Breast epithelium (tissue), 4 donors: ENCODE measurements around the gene CTXN1. TPM values are rescaled to one million over a fixed set of nuclear protein-coding genes. Genes with fewer than 3 reads are reported as not detected.

Source experiments
- DNase-seq, 2 donors: peaks; one replicate each; pipeline ENCODE4 v3.0.0-alpha.2; 2019; ENCODE audit warnings: low spot score in 2 of 2
- H3K27ac ChIP-seq, 2 donors: fragments of 200-600 bp; sonication (generic) in 1 of 2; one replicate each; pipeline ENCODE4 v1.5.1; 2016 to 2019; ENCODE audit warnings: mild to moderate bottlenecking in 1 of 2
- H3K27me3 ChIP-seq, 2 donors: fragments of 200-600 bp; sonication (generic) in 1 of 2; one replicate each; pipeline versions ENCODE4 v1.5.1 to v1.6.0; 2017 to 2019; ENCODE audit warnings: control low read depth in 1 of 2, mild to moderate bottlenecking in 1 of 2
- H3K36me3 ChIP-seq: fragments of 200-600 bp; one replicate; pipeline ENCODE4 v1.5.1; 2019
- H3K4me1 ChIP-seq, 2 donors: fragments of 200-600 bp; sonication (generic); one replicate each; pipeline ENCODE4 v1.5.1; 2016 to 2019; ENCODE audit warnings: control low read depth in 1 of 2
- H3K4me3 ChIP-seq, 3 donors: fragments of 200-600 bp; sonication (generic); 1 replicate in 2 of 3; 2 replicates in 1 of 3; pipeline ENCODE4 v1.5.1; 2016 to 2019; ENCODE audit warnings: mild to moderate bottlenecking in 3 of 3, moderate library complexity in 2 of 3
- H3K9me3 ChIP-seq, 2 donors: fragments of 200-600 bp; sonication (generic) in 1 of 2; one replicate each; pipeline ENCODE4 v1.5.1; 2016 to 2019; ENCODE audit warnings: control low read depth in 1 of 2
- POLR2A ChIP-seq: fragments of 450-650 bp; IDR thresholded peaks from one replicate; pipeline ENCODE4 v1.6.1; 2016; ENCODE audit warnings: antibody characterized with exemption, mild to moderate bottlenecking, moderate library complexity
- POLR2AphosphoS5 ChIP-seq, 3 donors: sonication (generic); formaldehyde crosslinking; IDR thresholded peaks; one replicate each; pipeline ENCODE4 v1.6.1; 2017; ENCODE audit warnings: antibody characterized with exemption in 3 of 3
- intact Hi-C: fragments of 100-400 bp; cut with DNase I; formaldehyde crosslinking; loops from one replicate; pipeline ENCODE4 v1.15.1; 2023; ENCODE audit warnings: low total_unique reads
- total RNA-seq, 3 donors: library from RNA; depleted of rRNA; stranded (reverse); fragments of >200 nt; gene quantifications; one replicate each; pipeline ENCODE4 v1.1.0, GENCODE V29; 2016
- TF ChIP-seq, protein P1 (sequence below), 3 donors: fragments of 450-650 bp; IDR thresholded peaks; one replicate each; pipeline ENCODE4 v1.5.1; 2016 to 2017; ENCODE audit warnings: antibody characterized with exemption in 3 of 3, mild to moderate bottlenecking in 3 of 3, moderate library complexity in 3 of 3

Gene CTXN1
- total RNA-seq, 3 donors from 2014 or later: 0.32 to 9.5 (median 5.6) TPM

DNA sequence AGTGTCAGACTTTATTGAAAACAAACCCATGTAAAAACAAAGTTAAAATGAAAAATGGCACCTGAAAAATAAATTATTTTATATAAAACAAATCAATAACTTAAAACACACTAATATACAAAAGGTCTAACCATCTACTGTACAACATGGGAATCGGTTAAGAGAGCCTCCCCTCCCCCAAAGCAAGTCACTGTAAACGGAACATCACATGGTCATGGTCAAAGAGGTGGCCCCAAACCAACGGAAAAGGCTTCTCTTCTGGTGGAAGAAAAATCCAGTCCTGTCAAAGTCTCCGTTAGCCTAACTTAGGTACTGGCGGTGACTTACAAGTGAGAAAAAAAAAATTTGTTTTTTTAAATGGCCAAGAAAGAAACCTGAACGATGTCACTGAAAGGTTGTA, 33.3 kb upstream of the CTXN1 start:
- Histone ChIP-seq H3K36me3 (no peaks in the 10 kb centered on the region), H3K9me3 (no peaks in the 10 kb centered on the region), H3K4me1 (no peaks in the 10 kb centered on the region), H3K27me3 (no peaks in the 10 kb centered on the region), H3K4me3 (no peak overlapping the region), H3K27ac (no peak overlapping the region)
- no peak for DNase-seq
- TF ChIP-seq, protein P1, sequence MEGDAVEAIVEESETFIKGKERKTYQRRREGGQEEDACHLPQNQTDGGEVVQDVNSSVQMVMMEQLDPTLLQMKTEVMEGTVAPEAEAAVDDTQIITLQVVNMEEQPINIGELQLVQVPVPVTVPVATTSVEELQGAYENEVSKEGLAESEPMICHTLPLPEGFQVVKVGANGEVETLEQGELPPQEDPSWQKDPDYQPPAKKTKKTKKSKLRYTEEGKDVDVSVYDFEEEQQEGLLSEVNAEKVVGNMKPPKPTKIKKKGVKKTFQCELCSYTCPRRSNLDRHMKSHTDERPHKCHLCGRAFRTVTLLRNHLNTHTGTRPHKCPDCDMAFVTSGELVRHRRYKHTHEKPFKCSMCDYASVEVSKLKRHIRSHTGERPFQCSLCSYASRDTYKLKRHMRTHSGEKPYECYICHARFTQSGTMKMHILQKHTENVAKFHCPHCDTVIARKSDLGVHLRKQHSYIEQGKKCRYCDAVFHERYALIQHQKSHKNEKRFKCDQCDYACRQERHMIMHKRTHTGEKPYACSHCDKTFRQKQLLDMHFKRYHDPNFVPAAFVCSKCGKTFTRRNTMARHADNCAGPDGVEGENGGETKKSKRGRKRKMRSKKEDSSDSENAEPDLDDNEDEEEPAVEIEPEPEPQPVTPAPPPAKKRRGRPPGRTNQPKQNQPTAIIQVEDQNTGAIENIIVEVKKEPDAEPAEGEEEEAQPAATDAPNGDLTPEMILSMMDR (IDR thresholded peaks at IDR 0.05): no peak
- no peak for TF ChIP-seq POLR2A
- no peak for TF ChIP-seq POLR2AphosphoS5 (IDR thresholded peaks at IDR 0.05)
- intact Hi-C loops: no loop called here

DNA sequence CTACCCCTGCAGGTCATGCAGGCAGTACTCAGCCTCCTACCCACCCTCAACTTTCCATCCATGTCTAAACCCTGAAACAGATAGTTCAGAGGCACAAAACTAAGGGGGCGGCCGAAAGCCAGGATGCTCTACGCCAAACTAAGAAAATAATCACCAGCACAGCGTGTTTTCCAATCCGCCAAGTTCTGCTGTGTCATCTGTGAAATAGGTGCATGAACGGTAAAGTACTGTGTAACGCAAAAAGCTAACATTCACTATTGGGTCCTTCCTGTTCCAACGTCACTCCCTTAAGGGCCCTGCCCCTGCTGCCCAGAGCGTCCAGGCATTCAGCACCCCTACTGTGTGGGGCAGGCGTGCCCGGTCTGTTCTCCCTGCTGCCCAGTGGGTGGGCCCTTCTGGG, 29.8 kb upstream of the CTXN1 start:
- Histone ChIP-seq H3K9me3 (no peaks in the 10 kb centered on the region), H3K36me3 (no peaks in the 10 kb centered on the region), H3K27me3 (no peaks in the 10 kb centered on the region), H3K27ac (no peak overlapping the region), H3K4me1 (no peaks in the 10 kb centered on the region), H3K4me3 (no peak overlapping the region)
- TF ChIP-seq, protein P1 (IDR thresholded peaks at IDR 0.05): no peak
- DNase-seq: no peak
- intact Hi-C loops: no loop called here

DNA sequence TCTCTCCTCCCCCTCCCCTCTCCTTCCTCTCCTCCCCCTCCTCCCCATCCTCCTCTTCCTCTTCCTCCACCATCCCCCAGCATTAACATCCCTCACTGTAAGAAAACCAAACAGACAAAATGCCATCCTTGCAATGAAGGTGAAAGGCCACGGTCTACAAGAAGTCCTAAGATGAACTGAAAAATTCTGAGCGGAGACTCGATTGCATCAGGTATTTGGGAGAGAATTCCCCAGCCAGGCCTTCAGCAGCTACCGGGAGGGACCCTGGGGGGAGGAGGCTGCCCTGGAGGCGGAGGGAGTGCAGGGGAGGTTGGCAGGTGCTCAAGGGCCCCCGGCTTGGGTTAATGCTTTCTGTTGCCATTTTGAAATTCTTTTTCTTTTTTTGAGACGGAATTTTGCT, 27.6 kb upstream of the CTXN1 start:
- H3K4me1 ChIP-seq: no peaks in the 10 kb centered on the region
- intact Hi-C loops: no loop called here
- TF ChIP-seq, protein P1 (IDR thresholded peaks at IDR 0.05): no peak
- TF ChIP-seq POLR2AphosphoS5 (IDR thresholded peaks at IDR 0.05) (no peak), POLR2A (no peak)
- H3K27ac ChIP-seq: no peak overlapping the region
- no peaks in the 10 kb centered on the region for H3K36me3 ChIP-seq
- no peak overlapping the region for H3K4me3 ChIP-seq
- no peaks in the 10 kb centered on the region for H3K9me3 ChIP-seq
- DNase-seq: no peak
- H3K27me3 ChIP-seq: no peaks in the 10 kb centered on the region

DNA sequence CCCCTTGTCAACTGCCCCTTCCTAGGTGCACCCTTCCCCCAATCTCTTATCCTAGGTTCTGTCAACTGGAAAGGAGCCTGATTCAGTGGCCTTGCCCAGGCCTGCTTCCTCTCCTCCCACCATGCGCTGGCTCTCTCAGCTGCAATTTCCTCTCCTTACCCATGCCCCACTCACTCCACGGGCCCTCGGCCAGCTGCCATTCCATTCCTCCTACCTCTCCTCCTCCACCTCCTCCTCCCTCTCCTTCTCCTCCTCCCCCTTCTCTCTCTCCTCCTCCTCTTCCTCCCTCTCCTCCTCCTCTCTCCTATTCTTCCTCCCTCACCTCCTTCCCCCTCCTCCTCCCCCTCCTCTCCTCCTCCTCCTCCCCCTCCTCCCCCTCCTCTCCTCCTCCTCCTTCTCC, 27.1 kb upstream of the CTXN1 start:
- no peak for DNase-seq
- H3K36me3 ChIP-seq: no peaks in the 10 kb centered on the region
- intact Hi-C loops: no loop called here
- H3K27ac ChIP-seq: peak overlapping the region in 1 of 2 donors; percentile 26
- no peaks in the 10 kb centered on the region for H3K27me3 ChIP-seq
- TF ChIP-seq POLR2AphosphoS5 (IDR thresholded peaks at IDR 0.05) (no peak), POLR2A (no peak)
- TF ChIP-seq, protein P1 (IDR thresholded peaks at IDR 0.05): no peak
- no peaks in the 10 kb centered on the region for H3K9me3 ChIP-seq
- H3K4me1 ChIP-seq: no peaks in the 10 kb centered on the region
- no peak overlapping the region for H3K4me3 ChIP-seq

DNA sequence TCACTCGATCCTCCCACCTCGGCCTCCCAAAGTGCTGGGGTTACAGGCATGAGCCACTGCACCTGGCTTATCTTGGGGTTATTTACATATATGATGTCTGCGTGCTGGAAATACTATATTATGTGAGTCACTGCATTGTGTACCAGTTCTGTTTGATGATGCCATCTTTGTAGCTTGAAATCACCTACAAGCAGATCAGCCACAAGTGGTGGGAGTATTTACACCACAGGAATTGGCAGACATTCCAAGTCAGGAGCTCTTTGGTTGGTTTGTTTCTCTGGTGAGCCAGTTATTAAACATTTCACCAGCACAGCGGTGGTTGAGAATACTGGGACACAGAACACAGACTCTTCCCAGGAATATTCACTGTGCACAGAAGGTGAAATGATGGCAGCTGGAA, 22.0 kb upstream of the CTXN1 start:
- H3K27me3 ChIP-seq: no peaks in the 10 kb centered on the region
- no peaks in the 10 kb centered on the region for H3K9me3 ChIP-seq
- no peak for DNase-seq
- H3K4me3 ChIP-seq: no peak overlapping the region
- TF ChIP-seq, protein P1 (IDR thresholded peaks at IDR 0.05): no peak
- TF ChIP-seq POLR2AphosphoS5 (IDR thresholded peaks at IDR 0.05) (no peak), POLR2A (no peak)
- intact Hi-C loops: no loop called here
- no peaks in the 10 kb centered on the region for H3K36me3 ChIP-seq
- no peak overlapping the region for H3K27ac ChIP-seq
- no peaks in the 10 kb centered on the region for H3K4me1 ChIP-seq
